Choroid plexus epithelial cell (primary cell): ENCODE results near the gene TPD52L2.

Experiments
- DNase-seq: peaks from one replicate; pipeline ENCODE4 v3.0.0-alpha.2; 2010; ENCODE audit warnings: low read depth
- H3K4me3 ChIP-seq: 2 replicates; pipeline ENCODE4 v1.5.1; 2011; ENCODE audit warnings: low read depth, mild to moderate bottlenecking, control low read depth, low read length, moderate library complexity
- TF ChIP-seq, protein P1 (sequence below): conservative IDR thresholded peaks from 2 replicates; pipeline ENCODE4 v1.5.1; 2011; ENCODE audit warnings: low read depth, mild to moderate bottlenecking, control low read depth, inconsistent platforms, low read length, moderate library complexity

The TPD52L2 gene

DNA sequence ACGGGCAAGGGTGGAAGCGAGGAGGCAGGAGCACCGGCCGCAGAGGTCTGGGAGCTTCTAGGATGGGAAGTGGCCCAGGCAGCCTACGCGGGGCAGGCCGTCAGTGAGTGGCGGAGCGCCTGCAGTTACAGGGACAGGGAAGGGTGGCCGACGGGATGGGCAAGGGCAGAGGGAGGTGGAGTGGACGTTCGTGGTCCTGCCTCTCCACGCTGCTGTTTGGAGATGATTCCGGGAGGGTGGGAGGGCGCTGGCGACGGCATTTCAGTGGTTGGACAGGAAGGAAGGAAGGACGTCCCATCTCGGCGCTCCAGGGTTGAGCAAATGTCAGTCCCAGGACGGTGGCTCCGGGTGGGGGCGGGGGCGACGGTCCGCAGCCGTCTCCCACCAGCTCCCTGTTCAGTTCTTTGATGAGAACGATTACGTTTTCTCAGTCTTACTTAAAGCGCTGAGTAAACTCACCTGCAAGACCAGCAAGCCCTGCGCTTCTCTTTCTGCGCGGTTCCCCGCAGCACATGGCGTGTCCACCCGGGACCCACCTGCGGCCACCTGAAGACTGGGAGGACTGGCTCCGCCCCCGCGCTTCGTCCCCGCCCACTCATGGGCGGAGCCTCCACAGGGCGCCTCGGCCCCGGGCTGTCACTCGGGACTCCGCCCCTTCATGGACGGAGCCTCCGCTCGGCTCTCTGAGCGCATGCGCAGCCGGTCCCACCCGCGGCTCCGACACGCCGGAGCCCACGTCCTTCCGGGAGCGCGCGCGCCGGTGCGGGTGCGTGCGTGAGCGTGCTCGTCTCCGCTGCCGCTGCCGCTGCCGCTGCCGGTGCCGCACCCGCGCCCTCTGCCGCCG, 29.5 kb downstream of the TPD52L2 start, which contains the start of gene DNAJC5:
TSS of gene DNAJC5 (plus strand) at position 769 of the 844 bp plus-strand sequence. CDS start 33,220 bp downstream, outside the sequence.
- peak; percentile 95 for DNase-seq
- H3K4me3 ChIP-seq, result peak within 1 kb of the TSS; percentile 67
- TF ChIP-seq, protein P1, sequence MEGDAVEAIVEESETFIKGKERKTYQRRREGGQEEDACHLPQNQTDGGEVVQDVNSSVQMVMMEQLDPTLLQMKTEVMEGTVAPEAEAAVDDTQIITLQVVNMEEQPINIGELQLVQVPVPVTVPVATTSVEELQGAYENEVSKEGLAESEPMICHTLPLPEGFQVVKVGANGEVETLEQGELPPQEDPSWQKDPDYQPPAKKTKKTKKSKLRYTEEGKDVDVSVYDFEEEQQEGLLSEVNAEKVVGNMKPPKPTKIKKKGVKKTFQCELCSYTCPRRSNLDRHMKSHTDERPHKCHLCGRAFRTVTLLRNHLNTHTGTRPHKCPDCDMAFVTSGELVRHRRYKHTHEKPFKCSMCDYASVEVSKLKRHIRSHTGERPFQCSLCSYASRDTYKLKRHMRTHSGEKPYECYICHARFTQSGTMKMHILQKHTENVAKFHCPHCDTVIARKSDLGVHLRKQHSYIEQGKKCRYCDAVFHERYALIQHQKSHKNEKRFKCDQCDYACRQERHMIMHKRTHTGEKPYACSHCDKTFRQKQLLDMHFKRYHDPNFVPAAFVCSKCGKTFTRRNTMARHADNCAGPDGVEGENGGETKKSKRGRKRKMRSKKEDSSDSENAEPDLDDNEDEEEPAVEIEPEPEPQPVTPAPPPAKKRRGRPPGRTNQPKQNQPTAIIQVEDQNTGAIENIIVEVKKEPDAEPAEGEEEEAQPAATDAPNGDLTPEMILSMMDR, result no peak

- DNase-seq, result no peak
- peak overlapping the region; percentile 67 for H3K4me3 ChIP-seq
- TF ChIP-seq, protein P1, result no peak
These were observed 30.3 kb downstream of the TPD52L2 start for GRCh38 chr20:63895202-63895951.

DNA sequence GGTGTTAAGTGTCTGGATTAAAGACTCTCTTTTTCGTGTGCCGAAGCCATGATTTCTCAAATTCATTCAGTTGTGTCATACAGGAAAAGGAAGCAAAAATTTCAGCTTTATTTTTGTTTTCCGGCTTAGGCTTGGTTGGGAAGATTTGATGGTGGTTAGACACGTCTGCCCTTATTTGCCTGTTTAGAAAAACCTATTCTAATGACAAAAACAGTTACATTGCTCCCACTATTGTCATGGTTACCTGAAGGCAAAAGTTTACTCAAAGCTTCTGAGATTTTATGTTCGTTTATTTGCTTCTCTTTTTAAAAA, 30.8 kb downstream of the TPD52L2 start:
- TF ChIP-seq, protein P1, result no peak
- DNase-seq, result peak; percentile 47
- peak overlapping the region; percentile 67 for H3K4me3 ChIP-seq

DNA sequence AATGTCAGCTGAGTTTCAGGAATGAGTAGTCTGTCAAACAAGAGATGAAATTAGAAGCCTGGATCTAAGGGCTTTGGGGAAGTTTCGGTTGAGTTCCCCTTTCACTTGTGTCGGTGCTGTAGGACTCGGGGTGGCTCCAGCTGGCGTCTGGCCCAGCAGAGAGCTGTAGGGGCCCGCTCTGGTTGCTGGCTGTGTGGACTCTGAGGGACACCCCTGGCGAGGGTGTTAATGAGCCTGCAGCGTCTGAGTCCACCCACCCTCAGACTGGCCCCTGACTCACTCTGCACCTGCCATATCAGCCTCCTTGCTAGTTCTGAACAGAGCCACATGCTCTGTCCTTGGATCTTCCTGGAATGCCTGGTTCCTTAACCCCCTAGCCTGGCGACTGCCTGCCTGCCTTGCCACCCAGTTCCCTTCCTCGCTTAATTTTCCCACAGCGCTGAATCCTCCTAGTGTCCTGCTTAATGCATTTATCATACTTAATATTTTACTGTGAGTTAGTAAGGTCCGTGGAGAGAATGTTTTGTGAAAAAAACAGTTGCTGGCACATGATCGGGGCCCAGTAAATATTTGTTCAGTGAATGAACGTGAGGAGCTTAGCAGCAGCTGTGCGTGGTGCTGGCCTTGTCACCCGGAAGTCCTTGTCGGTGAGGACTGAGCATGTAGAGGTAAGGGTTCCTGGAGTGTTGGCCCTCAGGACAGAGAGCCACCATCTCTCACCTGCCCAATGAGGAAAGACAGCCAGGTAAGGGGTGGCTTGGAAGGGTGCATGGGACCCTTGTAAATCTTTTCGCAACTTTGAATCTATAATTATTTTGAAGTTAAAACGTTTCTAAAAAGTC, 31.4 kb downstream of the TPD52L2 start:
- peak overlapping the region; percentile 67 for H3K4me3 ChIP-seq
- TF ChIP-seq, protein P1, result no peak
- no peak for DNase-seq

DNA sequence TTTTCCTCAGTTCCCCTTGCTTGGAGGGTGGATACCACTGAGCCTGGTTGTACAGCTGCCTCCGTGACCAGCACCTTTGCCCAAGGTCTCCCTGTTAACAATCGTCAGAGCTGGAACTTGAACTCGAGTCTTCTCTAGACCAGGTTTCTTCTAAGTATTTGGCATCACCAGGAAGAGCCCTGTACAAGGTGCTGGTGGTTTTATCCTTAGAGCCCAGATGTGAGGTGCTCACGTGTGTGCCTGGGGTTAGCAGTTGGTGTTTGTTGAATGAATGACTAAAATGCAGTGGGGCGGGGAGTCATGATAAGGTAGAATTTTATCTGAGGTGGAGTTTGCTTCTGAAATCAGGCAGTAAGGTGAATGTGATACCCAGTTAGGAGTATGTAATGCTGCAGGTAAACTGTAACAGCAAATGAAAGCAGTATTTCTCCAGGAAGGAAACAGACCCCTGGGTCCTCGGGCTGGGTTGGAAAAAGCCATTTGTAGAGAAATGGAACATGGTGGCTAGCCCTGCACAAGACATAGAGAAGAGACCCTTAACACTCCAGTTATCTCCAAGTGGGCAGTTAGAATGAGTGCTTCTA, 33.0 kb downstream of the TPD52L2 start:
- no peak for DNase-seq
- TF ChIP-seq, protein P1, result no peak
- H3K4me3 ChIP-seq, result no peak overlapping the region

DNA sequence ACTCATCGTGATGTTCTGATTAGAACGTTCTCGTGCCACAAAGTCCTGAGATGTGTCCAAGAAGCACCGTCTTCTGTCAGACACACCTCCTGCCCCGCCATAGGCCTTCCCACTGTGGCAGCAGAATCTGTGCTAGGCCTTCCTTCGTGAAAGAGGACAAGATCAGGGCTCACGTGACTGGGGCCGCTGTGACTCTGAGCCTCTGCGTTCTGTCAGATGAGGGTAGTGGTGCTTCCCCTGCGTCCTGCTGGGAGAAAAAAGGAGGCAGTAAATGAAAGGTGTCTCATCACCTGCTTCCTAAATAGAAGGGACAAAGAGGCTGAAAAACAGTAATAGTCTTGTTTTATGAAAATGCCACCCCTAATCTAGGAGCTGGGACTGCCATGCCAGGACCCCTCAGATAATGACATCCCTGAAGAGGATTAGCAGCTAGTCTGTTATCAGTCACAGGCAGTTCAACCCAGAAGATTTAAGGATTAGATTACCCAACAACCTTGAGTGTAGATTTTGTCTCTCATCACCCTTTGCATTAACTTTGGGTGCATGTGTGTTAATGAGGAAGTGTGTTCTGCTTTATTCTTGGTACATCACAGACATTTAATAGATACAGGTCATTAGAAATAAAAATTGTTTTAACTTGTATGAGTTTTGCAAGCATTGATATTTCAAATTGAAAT, 34.0 kb downstream of the TPD52L2 start:
- TF ChIP-seq, protein P1, result no peak
- no peak for DNase-seq
- H3K4me3 ChIP-seq, result no peak overlapping the region
